SU-DHL-6 (cell line): ENCODE results near the gene GNGT1.

Experiments
- EZH2phosphoT487 ChIP-seq: fragments of 200-600 bp; sonication (generic), shearing (Covaris generic); conservative IDR thresholded peaks from 2 replicates; pipeline ENCODE4 v1.6.1; 2018; ENCODE audit warnings: mild to moderate bottlenecking, antibody characterized with exemption, low read length, moderate library complexity, mixed read lengths
- TF ChIP-seq, protein P1 (sequence below): fragments of 200-600 bp; sonication (generic); IDR thresholded peaks from one replicate; pipeline ENCODE4 v1.5.1; 2017; ENCODE audit warnings: antibody characterized with exemption, mild to moderate bottlenecking, low read length, moderate library complexity; ENCODE audit not compliant: insufficient read depth, poor library complexity, severe bottlenecking

DNA sequence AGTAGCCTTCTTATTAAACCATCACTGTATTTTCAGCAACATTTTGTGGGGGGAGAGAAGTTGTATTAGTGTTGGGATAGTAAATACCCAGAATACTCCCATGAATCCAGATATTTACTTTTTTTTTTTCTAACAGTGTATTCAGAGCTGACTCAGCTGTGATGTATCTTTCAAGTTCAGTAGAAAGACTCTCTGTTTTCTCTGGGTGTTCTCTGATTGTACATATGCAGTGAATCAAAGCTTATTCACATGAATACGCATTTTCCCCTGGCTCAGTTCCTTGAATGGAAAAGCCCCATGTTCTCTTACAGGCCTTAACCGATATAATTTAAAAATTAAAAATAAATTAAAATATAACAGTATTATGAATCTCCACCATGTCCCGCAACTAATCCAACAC is 17.1 kb upstream of the GNGT1 start:
- TF ChIP-seq, protein P1, sequence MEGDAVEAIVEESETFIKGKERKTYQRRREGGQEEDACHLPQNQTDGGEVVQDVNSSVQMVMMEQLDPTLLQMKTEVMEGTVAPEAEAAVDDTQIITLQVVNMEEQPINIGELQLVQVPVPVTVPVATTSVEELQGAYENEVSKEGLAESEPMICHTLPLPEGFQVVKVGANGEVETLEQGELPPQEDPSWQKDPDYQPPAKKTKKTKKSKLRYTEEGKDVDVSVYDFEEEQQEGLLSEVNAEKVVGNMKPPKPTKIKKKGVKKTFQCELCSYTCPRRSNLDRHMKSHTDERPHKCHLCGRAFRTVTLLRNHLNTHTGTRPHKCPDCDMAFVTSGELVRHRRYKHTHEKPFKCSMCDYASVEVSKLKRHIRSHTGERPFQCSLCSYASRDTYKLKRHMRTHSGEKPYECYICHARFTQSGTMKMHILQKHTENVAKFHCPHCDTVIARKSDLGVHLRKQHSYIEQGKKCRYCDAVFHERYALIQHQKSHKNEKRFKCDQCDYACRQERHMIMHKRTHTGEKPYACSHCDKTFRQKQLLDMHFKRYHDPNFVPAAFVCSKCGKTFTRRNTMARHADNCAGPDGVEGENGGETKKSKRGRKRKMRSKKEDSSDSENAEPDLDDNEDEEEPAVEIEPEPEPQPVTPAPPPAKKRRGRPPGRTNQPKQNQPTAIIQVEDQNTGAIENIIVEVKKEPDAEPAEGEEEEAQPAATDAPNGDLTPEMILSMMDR, result no peak
- TF ChIP-seq EZH2phosphoT487, result no peak
